Measurements from ENCODE around the gene PML. TPM values are rescaled to one million over a fixed set of nuclear protein-coding genes. Genes with fewer than 3 reads are reported as not detected.
A peak's percentile ranks its signal among the peaks of the same experiment; 100 is the strongest.

PML gene
- polyA plus RNA-seq, 1 donor (not counting 4 experiments of a cell fraction or from before 2014, with no cell fraction given) = 20.5 TPM

DNA sequence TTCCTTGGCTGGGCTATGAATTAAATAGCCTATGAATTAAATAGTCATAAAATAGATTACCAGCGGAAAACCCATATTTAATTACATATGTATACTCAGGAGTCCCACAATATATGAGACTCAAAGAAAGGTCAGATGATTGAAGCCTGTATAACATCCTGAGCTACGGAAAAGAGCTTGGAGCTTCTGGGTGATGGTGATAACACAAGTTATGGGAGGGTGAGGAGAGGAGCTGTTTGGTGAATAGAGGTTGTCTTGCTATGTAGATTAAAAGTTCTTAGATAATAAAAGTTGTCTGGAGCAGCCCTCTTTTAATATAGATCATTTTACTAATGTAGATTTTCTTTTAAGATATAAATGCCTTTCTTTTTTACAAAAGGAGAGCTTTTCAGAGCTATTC lies 1.8 kb downstream of the PML start:
- Histone ChIP-seq H4K20me1 (ENCODE audit: control insufficient read depth, extremely low read depth, insufficient read depth, low read length) (peaks cover 5% of the 10 kb centered on the region), H3K9me1 (ENCODE audit: control insufficient read depth, extremely low read depth, insufficient read depth, low read length) (no peaks in the 10 kb centered on the region), H3K27me3 (ENCODE audit: control insufficient read depth, extremely low read depth, insufficient read depth, low read length) (no peaks in the 10 kb centered on the region), H3K9me3 (ENCODE audit: control insufficient read depth, low read depth, low read length) (no peaks in the 10 kb centered on the region), H3K79me2 (ENCODE audit: control insufficient read depth, insufficient read depth, low read length) (peaks cover 66% of the 10 kb centered on the region), H3K36me3 (ENCODE audit: control insufficient read depth in 2 of 2, extremely low read depth in 1 of 2, insufficient read depth in 2 of 2, low read length in 2 of 2) (peaks cover 9 to 10% of the 10 kb centered on the region in 2 experiments), H3K4me3 (ENCODE audit: control insufficient read depth in 2 of 3, extremely low read depth in 1 of 3, insufficient read depth in 2 of 3, low read depth in 1 of 3, low read length in 3 of 3) (peak overlapping the region; percentile 87 to 89 (median 89)), H3K27ac (ENCODE audit: control insufficient read depth, insufficient read depth, low read length) (peak overlapping the region; percentile 86), H2AFZ (ENCODE audit: control insufficient read depth, low read length) (no peak overlapping the region), H3K9ac (ENCODE audit: control insufficient read depth, extremely low read depth, insufficient read depth, low read length) (peak overlapping the region; percentile 94), H3K4me2 (ENCODE audit: control insufficient read depth, extremely low read depth, insufficient read depth, low read depth, low read length) (peak overlapping the region; percentile 93), H3K4me1 (ENCODE audit: control insufficient read depth, extremely low read depth, insufficient read depth, low read length) (peaks cover 33% of the 10 kb centered on the region)
- dilution Hi-C loops (cut with MboI; ENCODE audit: extremely low pct_ligation_motif_present, low sequenced_read_pairs) = no loop called here
- DNase-seq (ENCODE audit: low read depth, low spot score) (no peak), FAIRE-seq (no peak)
- no peak for TF ChIP-seq CTCF (optimal IDR thresholded peaks at IDR 0.05 in 1 of 3, IDR thresholded peaks at IDR 0.05 in 1 of 3, conservative IDR thresholded peaks at IDR 0.05 in 1 of 3; ENCODE audit: extremely low read depth in 1 of 3, insufficient read depth in 2 of 3, low read length in 3 of 3)
- TF ChIP-seq EZH2 (IDR thresholded peaks at IDR 0.05; ENCODE audit: low read length) = no peak

DNA sequence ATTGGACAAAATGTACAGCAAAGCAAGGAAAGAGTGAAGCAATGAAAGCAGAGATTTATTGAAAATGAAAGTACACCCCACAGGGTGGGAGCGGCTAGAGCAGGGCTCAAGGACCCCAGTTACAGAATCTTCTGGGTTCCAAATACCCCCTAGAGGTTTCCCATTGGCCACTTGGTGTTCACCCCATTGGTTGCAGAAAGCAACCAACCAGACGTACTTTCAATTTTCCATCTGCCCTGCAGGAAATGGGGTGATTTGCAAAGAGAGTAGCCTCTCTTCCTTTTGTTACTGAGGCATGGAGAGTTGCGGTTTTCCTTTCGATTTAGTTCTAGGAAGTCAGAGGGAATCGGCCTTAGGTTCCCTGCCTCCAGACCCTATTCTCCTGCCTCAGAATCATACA lies 2.4 kb downstream of the PML start:
- DNase-seq (ENCODE audit: low read depth, low spot score) (no peak), FAIRE-seq (peak; percentile 32)
- peak overlapping the region; percentile 86 for H3K27ac ChIP-seq (ENCODE audit: control insufficient read depth, insufficient read depth, low read length)
- no peaks in the 10 kb centered on the region for H3K9me3 ChIP-seq (ENCODE audit: control insufficient read depth, low read depth, low read length)
- dilution Hi-C loops (cut with MboI; ENCODE audit: extremely low pct_ligation_motif_present, low sequenced_read_pairs) = no loop called here
- H4K20me1 ChIP-seq (ENCODE audit: control insufficient read depth, extremely low read depth, insufficient read depth, low read length) = peaks cover 11% of the 10 kb centered on the region
- H3K4me2 ChIP-seq (ENCODE audit: control insufficient read depth, extremely low read depth, insufficient read depth, low read depth, low read length) = peak overlapping the region; percentile 93
- H2AFZ ChIP-seq (ENCODE audit: control insufficient read depth, low read length) = no peak overlapping the region
- peaks cover 73% of the 10 kb centered on the region for H3K79me2 ChIP-seq (ENCODE audit: control insufficient read depth, insufficient read depth, low read length)
- peaks cover 9 to 10% of the 10 kb centered on the region in 2 experiments for H3K36me3 ChIP-seq (ENCODE audit: control insufficient read depth in 2 of 2, extremely low read depth in 1 of 2, insufficient read depth in 2 of 2, low read length in 2 of 2)
- H3K4me1 ChIP-seq (ENCODE audit: control insufficient read depth, extremely low read depth, insufficient read depth, low read length) = peaks cover 29% of the 10 kb centered on the region
- no peak for TF ChIP-seq EZH2 (IDR thresholded peaks at IDR 0.05; ENCODE audit: low read length)
- TF ChIP-seq CTCF (optimal IDR thresholded peaks at IDR 0.05 in 1 of 3, IDR thresholded peaks at IDR 0.05 in 1 of 3, conservative IDR thresholded peaks at IDR 0.05 in 1 of 3; ENCODE audit: extremely low read depth in 1 of 3, insufficient read depth in 2 of 3, low read length in 3 of 3) = no peak
- peak overlapping the region; percentile 87 to 89 (median 89) for H3K4me3 ChIP-seq (ENCODE audit: control insufficient read depth in 2 of 3, extremely low read depth in 1 of 3, insufficient read depth in 2 of 3, low read depth in 1 of 3, low read length in 3 of 3)
- no peaks in the 10 kb centered on the region for H3K27me3 ChIP-seq (ENCODE audit: control insufficient read depth, extremely low read depth, insufficient read depth, low read length)
- no peaks in the 10 kb centered on the region for H3K9me1 ChIP-seq (ENCODE audit: control insufficient read depth, extremely low read depth, insufficient read depth, low read length)
- H3K9ac ChIP-seq (ENCODE audit: control insufficient read depth, extremely low read depth, insufficient read depth, low read length) = peak overlapping the region; percentile 94

Measured in keratinocyte (primary cell).